Measurements from ENCODE around the gene TMEM196.

The TMEM196 gene

DNA sequence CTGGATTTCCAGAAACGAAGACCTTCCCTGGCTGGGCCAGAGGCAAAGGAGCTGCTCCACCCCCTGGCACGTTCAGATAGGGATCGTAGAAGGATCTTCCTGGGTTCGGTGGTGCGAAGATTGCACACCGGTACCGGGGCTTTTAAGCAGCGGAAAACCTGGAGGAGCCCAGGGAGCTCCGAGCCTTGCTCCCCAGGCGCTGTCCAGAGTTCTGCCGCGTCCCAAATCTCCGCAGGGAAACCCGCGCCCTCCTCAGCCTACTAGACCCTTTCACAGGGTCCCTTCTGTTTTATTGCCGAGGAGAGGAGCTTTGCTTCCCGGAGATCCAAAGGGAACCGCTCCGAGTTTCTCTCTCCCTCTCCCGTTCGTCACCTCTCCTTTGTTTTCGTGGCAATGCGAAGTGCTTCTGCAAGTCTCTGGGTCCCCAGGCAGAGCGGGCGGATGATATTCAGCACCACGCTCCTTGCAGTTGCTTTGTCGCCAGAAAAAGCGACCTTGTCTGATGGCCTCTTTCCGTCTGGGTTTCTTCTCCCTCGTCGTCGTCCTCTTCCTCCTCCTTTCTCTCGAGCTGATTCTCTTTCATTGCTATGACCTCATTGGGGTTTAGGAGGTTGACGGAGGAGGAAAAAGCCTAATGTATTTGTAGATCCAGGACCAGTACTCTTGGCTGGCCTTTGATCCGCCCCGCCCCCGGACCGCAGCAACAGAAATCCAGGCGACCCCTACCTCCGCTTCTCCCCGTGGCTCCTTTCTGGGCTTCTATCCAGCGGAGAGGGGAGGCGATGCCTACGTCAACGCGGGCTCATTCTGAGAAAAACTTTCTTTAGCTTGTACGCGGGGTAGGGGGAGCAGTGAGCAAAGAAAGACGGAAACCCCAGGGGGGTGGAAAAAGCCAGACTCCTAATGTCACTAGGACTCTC lies at the start of gene TMEM196:
TMEM196 (minus strand) TSS at position 777 of the 920 bp plus-strand sequence. CDS start 921 bp downstream, outside the sequence.
- Histone ChIP-seq H3K4me3 (peak within 1 kb of the TSS; percentile 39), H3K9ac (ENCODE audit: insufficient read length) (no peak within 1 kb of the TSS), H3K9me3 (ENCODE audit: low read depth, low read length) (no peaks in the 10 kb centered on the region), H3K36me3 (ENCODE audit: insufficient read depth, low read length) (no peaks in the 10 kb centered on the region), H3K27ac (no peak within 1 kb of the TSS)
- TF ChIP-seq POLR2AphosphoS5 (IDR thresholded peaks at IDR 0.05; ENCODE audit: borderline replicate concordance, low read depth, low read length) (no peak), FOXP2 (optimal IDR thresholded peaks at IDR 0.05; ENCODE audit: control extremely low read depth, extremely low read length, insufficient read depth) (no peak), EZH2 (IDR thresholded peaks at IDR 0.05) (no peak)
- no peak for DNase-seq (ENCODE audit: low read depth, low spot score)

DNA sequence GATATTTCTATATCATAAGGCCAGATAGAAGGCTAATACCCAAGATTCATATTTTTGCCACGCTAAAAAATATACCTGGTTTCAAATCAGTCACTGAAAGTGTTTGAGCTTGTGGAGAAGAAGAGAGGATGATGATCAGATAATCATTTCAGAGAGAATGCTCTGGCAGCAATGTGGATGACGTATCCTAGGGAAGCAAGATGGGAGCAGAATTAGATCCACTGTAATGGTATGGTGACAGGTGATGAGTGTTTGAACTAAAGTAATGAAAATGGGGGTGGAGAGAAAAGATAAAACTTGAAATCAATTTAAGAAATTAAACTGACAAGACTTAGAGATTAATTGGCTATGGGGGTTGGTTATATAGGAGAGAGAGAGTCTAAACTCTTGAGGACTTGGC lies 42.7 kb upstream of the TMEM196 start:
- Histone ChIP-seq H3K9me3 (ENCODE audit: low read depth, low read length) (no peaks in the 10 kb centered on the region), H3K9ac (ENCODE audit: insufficient read length) (no peak overlapping the region), H3K4me3 (no peak overlapping the region), H3K27ac (no peak overlapping the region), H3K36me3 (ENCODE audit: insufficient read depth, low read length) (no peaks in the 10 kb centered on the region)
- TF ChIP-seq EZH2 (IDR thresholded peaks at IDR 0.05) = no peak
- no peak for TF ChIP-seq FOXP2 (optimal IDR thresholded peaks at IDR 0.05; ENCODE audit: control extremely low read depth, extremely low read length, insufficient read depth)
- TF ChIP-seq POLR2AphosphoS5 (IDR thresholded peaks at IDR 0.05; ENCODE audit: borderline replicate concordance, low read depth, low read length) = no peak
- DNase-seq (ENCODE audit: low read depth, low spot score) = no peak

DNA sequence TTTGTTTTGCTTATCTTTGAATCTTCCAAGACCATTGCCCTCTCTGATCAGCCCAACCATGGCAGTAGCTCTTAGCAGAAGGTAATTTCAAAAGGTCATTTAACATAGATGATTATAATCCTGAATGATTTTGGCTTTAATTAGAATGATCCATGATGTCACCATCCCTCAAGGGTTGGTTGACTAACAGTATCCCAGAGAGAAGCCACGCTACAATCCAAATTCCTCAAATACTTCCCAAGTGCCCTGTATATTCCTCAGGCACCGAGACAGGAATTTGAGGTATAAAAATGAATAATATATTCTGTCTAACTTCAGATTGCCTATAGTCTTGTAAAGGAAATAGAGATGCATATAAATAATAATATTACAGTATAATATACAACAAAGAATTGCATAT lies 42.1 kb upstream of the TMEM196 start:
- DNase-seq (ENCODE audit: low read depth, low spot score) = no peak
- TF ChIP-seq EZH2 (IDR thresholded peaks at IDR 0.05) (no peak), FOXP2 (optimal IDR thresholded peaks at IDR 0.05; ENCODE audit: control extremely low read depth, extremely low read length, insufficient read depth) (no peak), POLR2AphosphoS5 (IDR thresholded peaks at IDR 0.05; ENCODE audit: borderline replicate concordance, low read depth, low read length) (no peak)
- H3K9me3 ChIP-seq (ENCODE audit: low read depth, low read length) = no peaks in the 10 kb centered on the region
- H3K27ac ChIP-seq = no peak overlapping the region
- H3K36me3 ChIP-seq (ENCODE audit: insufficient read depth, low read length) = no peaks in the 10 kb centered on the region
- H3K4me3 ChIP-seq = no peak overlapping the region
- no peak overlapping the region for H3K9ac ChIP-seq (ENCODE audit: insufficient read length)

DNA sequence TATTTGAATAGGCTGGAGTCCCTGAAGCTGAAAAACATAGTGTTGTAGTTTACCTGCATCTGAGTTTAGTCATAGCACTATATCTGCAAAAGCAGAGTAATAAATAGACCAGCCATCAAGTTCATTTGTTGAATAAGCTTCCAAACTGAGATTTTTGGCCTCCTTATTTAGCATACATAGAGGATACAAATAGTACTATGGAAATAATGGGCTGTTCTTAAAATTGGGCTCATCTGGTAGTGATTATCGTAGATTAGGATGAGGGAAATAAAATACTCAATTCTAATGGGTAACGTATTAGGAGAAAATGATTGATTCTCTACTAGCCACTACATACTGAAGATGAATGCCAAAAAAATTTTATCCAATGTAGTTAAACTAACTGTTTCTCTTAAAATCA lies 41.4 kb upstream of the TMEM196 start:
- no peak overlapping the region for H3K9ac ChIP-seq (ENCODE audit: insufficient read length)
- TF ChIP-seq EZH2 (IDR thresholded peaks at IDR 0.05) = no peak
- TF ChIP-seq POLR2AphosphoS5 (IDR thresholded peaks at IDR 0.05; ENCODE audit: borderline replicate concordance, low read depth, low read length) = no peak
- TF ChIP-seq FOXP2 (optimal IDR thresholded peaks at IDR 0.05; ENCODE audit: control extremely low read depth, extremely low read length, insufficient read depth) = no peak
- H3K9me3 ChIP-seq (ENCODE audit: low read depth, low read length) = no peaks in the 10 kb centered on the region
- H3K27ac ChIP-seq = no peak overlapping the region
- H3K36me3 ChIP-seq (ENCODE audit: insufficient read depth, low read length) = no peaks in the 10 kb centered on the region
- H3K4me3 ChIP-seq = no peak overlapping the region
- no peak for DNase-seq (ENCODE audit: low read depth, low spot score)

- TF ChIP-seq FOXP2 (optimal IDR thresholded peaks at IDR 0.05; ENCODE audit: control extremely low read depth, extremely low read length, insufficient read depth) (no peak), EZH2 (IDR thresholded peaks at IDR 0.05) (no peak), POLR2AphosphoS5 (IDR thresholded peaks at IDR 0.05; ENCODE audit: borderline replicate concordance, low read depth, low read length) (no peak)
- no peak for DNase-seq (ENCODE audit: low read depth, low spot score)
- no peak overlapping the region for H3K9ac ChIP-seq (ENCODE audit: insufficient read length)
Observed at GRCh38 chr7:19811386-19811785, 38.0 kb upstream of the TMEM196 start.

GRCh38 chr7:19798986-19799385 lies 25.6 kb upstream of the TMEM196 start:
- no peak for TF ChIP-seq FOXP2 (optimal IDR thresholded peaks at IDR 0.05; ENCODE audit: control extremely low read depth, extremely low read length, insufficient read depth)
- no peak for TF ChIP-seq EZH2 (IDR thresholded peaks at IDR 0.05)
- no peak for TF ChIP-seq POLR2AphosphoS5 (IDR thresholded peaks at IDR 0.05; ENCODE audit: borderline replicate concordance, low read depth, low read length)
- Histone ChIP-seq H3K27ac (no peak overlapping the region), H3K9me3 (ENCODE audit: low read depth, low read length) (no peaks in the 10 kb centered on the region), H3K4me3 (no peak overlapping the region), H3K36me3 (ENCODE audit: insufficient read depth, low read length) (no peaks in the 10 kb centered on the region), H3K9ac (ENCODE audit: insufficient read length) (no peak overlapping the region)
- no peak for DNase-seq (ENCODE audit: low read depth, low spot score)

More at GRCh38 chr7:19811386-19811785, 38.0 kb upstream of the TMEM196 start:
- H3K4me3 ChIP-seq = no peak overlapping the region
- no peaks in the 10 kb centered on the region for H3K36me3 ChIP-seq (ENCODE audit: insufficient read depth, low read length)
- no peak overlapping the region for H3K27ac ChIP-seq
- no peaks in the 10 kb centered on the region for H3K9me3 ChIP-seq (ENCODE audit: low read depth, low read length)

- Histone ChIP-seq H3K4me3 (no peak overlapping the region), H3K9me3 (ENCODE audit: low read depth, low read length) (no peaks in the 10 kb centered on the region), H3K9ac (ENCODE audit: insufficient read length) (no peak overlapping the region), H3K27ac (no peak overlapping the region), H3K36me3 (ENCODE audit: insufficient read depth, low read length) (no peaks in the 10 kb centered on the region)
- no peak for DNase-seq (ENCODE audit: low read depth, low spot score)
- TF ChIP-seq POLR2AphosphoS5 (IDR thresholded peaks at IDR 0.05; ENCODE audit: borderline replicate concordance, low read depth, low read length) (no peak), FOXP2 (optimal IDR thresholded peaks at IDR 0.05; ENCODE audit: control extremely low read depth, extremely low read length, insufficient read depth) (no peak), EZH2 (IDR thresholded peaks at IDR 0.05) (no peak)
Observed at GRCh38 chr7:19783541-19783940, 10.1 kb upstream of the TMEM196 start.

- no peaks in the 10 kb centered on the region for H3K36me3 ChIP-seq (ENCODE audit: insufficient read depth, low read length)
- H3K9me3 ChIP-seq (ENCODE audit: low read depth, low read length) = no peaks in the 10 kb centered on the region
- DNase-seq (ENCODE audit: low read depth, low spot score) = no peak
- no peak for TF ChIP-seq POLR2AphosphoS5 (IDR thresholded peaks at IDR 0.05; ENCODE audit: borderline replicate concordance, low read depth, low read length)
- no peak for TF ChIP-seq FOXP2 (optimal IDR thresholded peaks at IDR 0.05; ENCODE audit: control extremely low read depth, extremely low read length, insufficient read depth)
- TF ChIP-seq EZH2 (IDR thresholded peaks at IDR 0.05) = no peak
- H3K9ac ChIP-seq (ENCODE audit: insufficient read length) = no peak overlapping the region
- H3K27ac ChIP-seq = no peak overlapping the region
- H3K4me3 ChIP-seq = no peak overlapping the region
Observed at GRCh38 chr7:19776981-19777380, 3.6 kb upstream of the TMEM196 start.
